HuH-7 (cell line): ENCODE measurements around the gene ZNF236.

Source experiments
- DNase-seq: peaks from one replicate; pipeline ENCODE4 v3.0.0; 2011; ENCODE audit warnings: low spot score

Gene ZNF236

GRCh38 chr18:76859474-76860339 is 37.4 kb downstream of the ZNF236 start:
- DNase-seq, result no peak

DNA sequence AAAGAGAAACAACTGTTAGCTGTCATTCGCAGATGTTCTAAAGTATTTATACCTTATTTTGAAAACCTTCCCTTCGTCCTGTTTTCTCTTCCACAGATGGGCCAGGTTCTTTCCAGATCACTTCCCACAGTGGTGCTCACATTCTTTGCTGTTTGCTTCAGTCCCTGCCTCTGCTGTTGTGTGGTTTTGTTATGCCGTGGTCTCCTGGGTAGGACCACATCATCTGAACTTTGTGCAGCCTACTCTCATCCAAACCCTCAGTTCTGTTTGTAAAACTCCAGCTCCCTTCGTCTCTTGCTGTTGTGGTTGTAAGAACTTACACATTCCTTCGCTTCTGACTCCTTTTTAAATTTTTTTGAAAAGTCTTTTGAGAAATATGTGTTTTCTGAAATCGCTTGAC is 38.1 kb downstream of the ZNF236 start:
- no peak for DNase-seq

GRCh38 chr18:76866666-76867065 is 44.3 kb downstream of the ZNF236 start:
- DNase-seq, result no peak

GRCh38 chr18:76873311-76873710 is 51.0 kb downstream of the ZNF236 start:
- no peak for DNase-seq

DNA sequence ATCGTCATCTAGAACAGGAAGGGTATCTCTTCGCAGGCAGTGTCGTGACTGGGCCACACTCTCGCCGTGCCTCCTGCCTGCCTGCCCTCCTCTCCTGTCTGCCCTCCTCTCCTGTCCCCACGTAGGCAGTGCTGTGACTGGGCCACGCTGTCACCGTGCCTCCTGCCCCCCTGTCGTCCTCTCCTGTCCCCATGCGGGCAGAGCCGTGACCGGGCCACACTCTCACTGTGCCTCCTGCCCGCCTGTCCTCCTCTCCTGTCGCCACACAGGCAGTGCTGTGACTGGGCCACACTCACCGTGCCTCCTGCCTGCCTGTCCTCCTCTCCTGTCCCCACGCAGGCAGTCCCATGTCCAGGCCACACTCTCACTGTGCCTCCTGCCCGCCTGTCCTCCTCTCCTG is 51.4 kb downstream of the ZNF236 start:
- no peak for DNase-seq

- no peak for DNase-seq
Observed at GRCh38 chr18:76874642-76875389, 52.5 kb downstream of the ZNF236 start.

GRCh38 chr18:76875390-76876325 is 53.3 kb downstream of the ZNF236 start:
- peak; percentile 30 for DNase-seq

- DNase-seq, result no peak
Observed at GRCh38 chr18:76878426-76878825, 56.1 kb downstream of the ZNF236 start.

DNA sequence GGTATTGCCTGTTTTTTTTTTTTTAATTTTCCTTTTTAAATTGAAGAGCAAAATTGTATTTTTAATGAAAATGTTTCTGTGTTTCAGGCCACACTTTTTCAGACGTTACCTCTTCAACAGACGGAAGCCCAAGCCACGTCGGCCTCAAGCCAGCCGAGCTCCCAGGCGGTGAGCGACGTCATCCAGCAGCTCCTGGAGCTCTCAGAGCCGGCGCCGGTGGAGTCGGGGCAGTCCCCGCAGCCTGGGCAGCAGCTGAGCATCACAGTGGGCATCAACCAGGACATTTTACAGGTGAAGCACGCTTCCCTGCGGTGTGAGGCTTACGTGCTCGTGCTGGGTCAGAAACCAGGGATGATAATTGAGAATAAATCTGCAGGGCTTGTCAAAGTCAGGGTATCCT is 57.7 kb downstream of the ZNF236 start:
- DNase-seq, result no peak

- DNase-seq, result no peak
Observed at GRCh38 chr18:76881744-76882143, 59.4 kb downstream of the ZNF236 start.

DNA sequence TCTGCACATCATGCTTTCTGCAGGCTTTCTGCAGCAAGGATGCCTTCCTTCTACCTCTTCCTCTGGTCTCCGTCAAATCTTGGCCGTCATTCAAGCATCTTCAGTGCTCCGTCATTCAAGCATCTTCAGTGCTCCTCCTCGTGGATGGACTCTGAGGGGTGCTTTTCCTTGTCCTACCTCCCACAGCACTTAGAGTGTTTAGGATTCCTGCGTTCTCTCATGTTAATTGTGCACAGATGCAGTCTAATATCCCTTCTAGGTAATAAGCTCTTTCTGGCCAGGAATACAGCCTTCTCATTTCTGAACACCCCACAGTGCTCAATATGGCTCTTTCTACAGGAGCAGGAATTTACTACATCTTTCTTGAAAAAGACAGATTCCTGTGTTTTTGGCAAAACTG is 59.8 kb downstream of the ZNF236 start:
- DNase-seq, result no peak

- no peak for DNase-seq
Observed at GRCh38 chr18:76885001-76885400, 62.6 kb downstream of the ZNF236 start.

DNA sequence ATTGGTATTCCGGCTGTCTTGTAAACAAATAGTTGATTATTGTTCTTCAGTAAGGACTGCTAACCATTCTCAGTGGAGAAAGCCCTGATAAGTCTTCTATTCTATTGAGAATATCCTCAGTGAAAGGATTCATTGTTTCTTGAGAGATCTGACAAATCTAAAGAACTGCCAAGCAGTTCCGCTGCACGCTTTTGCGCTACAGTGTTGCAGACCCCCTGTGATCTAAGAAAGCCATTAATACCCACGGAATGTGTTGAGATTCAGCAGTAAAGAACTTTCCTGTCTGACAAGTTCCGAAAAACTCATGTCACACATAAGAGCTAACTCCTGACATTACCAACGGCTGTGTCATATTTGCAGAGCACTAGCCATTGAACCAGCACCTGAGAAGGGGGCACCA is 63.8 kb downstream of the ZNF236 start:
- DNase-seq, result no peak

DNA sequence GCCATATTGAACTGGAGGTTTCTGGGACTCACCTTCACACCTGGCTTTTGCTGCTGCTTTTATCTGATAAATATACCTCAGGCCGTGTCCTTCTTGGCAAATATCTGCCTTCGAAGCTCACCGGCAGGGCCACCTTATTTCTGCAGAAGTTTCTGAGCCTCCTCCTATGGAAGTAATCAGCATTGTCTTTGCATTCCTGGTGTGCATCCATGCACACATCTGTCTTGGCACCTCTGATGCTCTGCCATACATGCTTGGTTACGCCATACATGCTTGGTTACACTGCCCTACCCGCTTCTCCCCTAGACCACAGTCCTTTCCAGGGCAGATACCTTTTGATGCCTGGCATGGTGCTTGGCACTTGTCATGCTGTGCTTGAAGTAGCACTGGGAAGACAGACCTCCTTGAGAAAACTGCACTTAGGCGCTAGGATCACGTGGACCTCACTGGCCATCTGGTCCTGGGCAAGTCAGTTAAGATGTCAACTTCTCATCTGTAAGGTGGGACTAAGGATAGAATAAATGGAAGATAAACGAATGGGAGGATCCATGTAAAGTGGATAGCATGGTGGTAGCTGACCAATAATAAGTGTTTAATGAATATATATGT is 66.8 kb downstream of the ZNF236 start:
- no peak for DNase-seq

DNA sequence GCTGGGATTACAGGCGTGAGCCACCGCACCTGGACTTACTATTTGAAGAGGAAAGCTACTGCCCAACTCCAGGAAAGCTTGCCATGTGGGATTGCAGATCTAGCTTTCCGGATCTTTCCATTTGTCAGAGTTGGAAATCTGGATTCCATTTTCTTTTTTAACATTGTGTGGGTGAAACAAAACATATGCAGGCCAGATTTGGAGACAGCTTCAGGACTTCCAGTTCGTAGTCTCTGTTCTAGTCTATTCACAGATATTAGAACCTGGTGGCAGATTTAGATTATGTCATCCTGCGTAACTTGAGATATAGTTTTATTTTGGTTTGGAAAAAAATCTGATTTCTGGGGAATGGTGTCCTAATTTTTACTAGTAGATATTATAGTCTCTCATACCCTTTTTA is 70.5 kb downstream of the ZNF236 start:
- no peak for DNase-seq

DNA sequence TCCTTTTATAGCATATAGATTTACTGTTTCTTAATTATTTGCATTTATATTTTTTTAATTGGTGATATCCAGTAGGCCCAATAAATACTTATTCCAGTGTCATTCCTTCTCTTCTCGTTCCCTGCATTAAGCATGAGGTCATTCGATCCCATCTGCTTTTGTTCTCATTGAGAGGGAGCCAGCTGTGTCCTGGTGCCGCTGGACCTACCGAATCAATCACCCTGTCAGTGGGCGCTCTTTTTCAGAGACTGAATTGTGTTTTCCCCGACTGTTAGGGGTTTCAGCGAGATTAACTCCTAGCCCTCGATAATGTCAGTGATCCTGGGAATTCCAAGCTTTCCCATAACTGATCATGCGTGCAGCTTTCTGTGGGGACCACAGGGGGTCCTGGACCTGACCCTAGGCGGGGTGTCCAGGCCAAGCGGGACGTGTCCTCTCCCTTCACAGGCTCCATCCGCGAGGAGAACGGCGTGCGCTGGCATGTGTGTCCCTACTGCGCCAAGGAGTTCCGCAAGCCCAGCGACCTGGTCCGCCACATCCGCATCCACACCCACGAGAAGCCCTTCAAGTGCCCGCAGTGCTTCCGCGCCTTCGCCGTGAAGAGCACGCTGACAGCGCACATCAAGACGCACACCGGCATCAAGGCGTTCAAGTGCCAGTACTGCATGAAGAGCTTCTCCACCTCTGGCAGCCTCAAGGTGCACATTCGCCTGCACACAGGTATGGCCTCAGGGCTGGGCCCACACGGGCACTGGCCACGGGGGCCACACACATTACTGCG is 72.4 kb downstream of the ZNF236 start:
- DNase-seq, result no peak

- DNase-seq, result no peak
Observed at GRCh38 chr18:76895498-76895897, 73.1 kb downstream of the ZNF236 start.

GRCh38 chr18:76896677-76897076 is 74.3 kb downstream of the ZNF236 start:
- DNase-seq, result no peak

GRCh38 chr18:76897257-76897656 is 74.9 kb downstream of the ZNF236 start:
- DNase-seq, result no peak

GRCh38 chr18:76903386-76903785 is 81.0 kb downstream of the ZNF236 start:
- DNase-seq, result no peak

DNA sequence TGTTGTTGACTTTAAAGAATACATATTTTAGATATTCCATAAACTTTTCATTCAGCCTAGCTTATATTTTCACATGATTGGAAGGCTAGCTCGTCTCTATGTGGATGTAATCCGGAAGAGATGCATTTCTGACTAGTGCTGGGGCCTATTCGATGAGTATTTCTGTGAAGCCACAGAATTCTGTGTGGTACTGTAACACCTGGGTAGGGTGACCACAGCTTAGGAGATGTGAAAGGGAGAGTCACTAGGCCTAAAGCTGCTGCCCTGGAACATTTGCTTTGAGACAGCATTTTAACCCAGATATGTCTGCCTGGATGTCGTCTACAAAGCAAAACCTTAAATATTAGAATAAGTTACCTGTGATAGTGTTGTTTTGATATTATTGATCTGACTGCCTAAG is 83.5 kb downstream of the ZNF236 start:
- no peak for DNase-seq
